ENCODE data around the gene WNT2B.

WNT2B gene

DNA sequence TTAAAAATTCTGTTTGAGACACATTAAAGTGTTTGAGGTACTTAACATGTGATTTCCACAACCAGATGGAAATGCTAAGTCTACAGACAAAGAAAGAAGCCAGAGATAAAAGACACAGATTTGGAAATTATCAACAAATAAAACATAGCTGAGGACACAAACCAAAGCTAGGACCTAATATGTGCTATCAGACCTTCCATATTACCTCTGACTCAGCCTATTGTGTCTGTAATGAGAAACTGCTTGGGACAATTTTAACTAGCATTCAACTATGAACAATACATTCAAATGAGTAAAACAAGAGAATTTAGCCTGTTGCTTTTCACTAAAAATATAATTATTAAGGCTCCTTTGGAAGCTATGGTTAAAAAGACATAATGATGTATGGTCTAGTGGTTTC lies 54.6 kb downstream of the WNT2B start:
- Mint-ChIP-seq H3K36me3 (peaks cover 6% of the 10 kb centered on the region), H3K27ac (no peak overlapping the region)
- no peak for ATAC-seq

GRCh38 chr1:112564081-112564480 lies 55.3 kb downstream of the WNT2B start:
- Mint-ChIP-seq H3K4me1 (no peaks in the 10 kb centered on the region), H3K9me3 (no peaks in the 10 kb centered on the region), H3K4me3 (no peak overlapping the region), H3K36me3 (peaks cover 6% of the 10 kb centered on the region), H3K27ac (no peak overlapping the region)
- DNase-seq (ENCODE audit: low spot score in 2 of 2) = no peak
- ATAC-seq = no peak

More for the DNA sequence above, 54.6 kb downstream of the WNT2B start:
- DNase-seq (ENCODE audit: low spot score in 2 of 2) = no peak
- Mint-ChIP-seq H3K9me3 (no peaks in the 10 kb centered on the region), H3K4me1 (no peaks in the 10 kb centered on the region), H3K4me3 (no peak overlapping the region)

GRCh38 chr1:112565800-112566199 lies 57.0 kb downstream of the WNT2B start:
- no peak overlapping the region for H3K4me3 Mint-ChIP-seq
- DNase-seq (ENCODE audit: low spot score in 2 of 2) (no peak), ATAC-seq (no peak)
- no peaks in the 10 kb centered on the region for H3K9me3 Mint-ChIP-seq
- no peaks in the 10 kb centered on the region for H3K4me1 Mint-ChIP-seq
- no peak overlapping the region for H3K27ac Mint-ChIP-seq
- H3K36me3 Mint-ChIP-seq = no peaks in the 10 kb centered on the region

GRCh38 chr1:112575154-112575804 lies 66.5 kb downstream of the WNT2B start:
- Mint-ChIP-seq H3K36me3 (peaks cover 41% of the 10 kb centered on the region), H3K9me3 (no peaks in the 10 kb centered on the region)

DNA sequence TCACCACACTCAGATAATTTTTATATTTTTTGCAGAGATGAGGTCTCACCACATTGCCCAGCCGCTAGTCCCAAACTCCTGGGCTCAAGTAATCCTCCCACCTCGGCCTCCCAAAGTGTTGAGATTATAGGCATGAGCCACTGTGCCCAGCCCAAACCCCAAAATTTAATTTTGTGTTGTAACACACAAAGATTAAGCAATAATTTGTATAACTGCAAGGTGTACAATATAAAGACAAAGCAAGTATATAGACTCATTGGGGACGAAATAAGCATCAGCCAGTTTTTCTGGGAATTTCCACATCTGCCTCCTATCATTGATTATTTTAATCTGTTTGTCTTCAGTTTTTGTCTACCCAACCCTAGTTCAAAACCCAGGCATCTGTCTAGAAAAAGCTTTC lies 67.5 kb downstream of the WNT2B start:
- Mint-ChIP-seq H3K27ac (no peak overlapping the region), H3K9me3 (no peaks in the 10 kb centered on the region), H3K36me3 (peaks cover 42% of the 10 kb centered on the region), H3K4me3 (no peak overlapping the region), H3K4me1 (no peaks in the 10 kb centered on the region)
- no peak for ATAC-seq
- no peak for DNase-seq (ENCODE audit: low spot score in 2 of 2)

More at GRCh38 chr1:112575154-112575804, 66.5 kb downstream of the WNT2B start:
- ATAC-seq (no peak), DNase-seq (ENCODE audit: low spot score in 2 of 2) (no peak)
- no peak overlapping the region for H3K4me3 Mint-ChIP-seq
- H3K4me1 Mint-ChIP-seq = no peaks in the 10 kb centered on the region
- no peak overlapping the region for H3K27ac Mint-ChIP-seq

Data from stimulated activated effector memory CD8-positive, alpha-beta T cell treated with anti-CD3 and anti-CD28 coated beads, Interleukin-12 subunit alpha, Interleukin-12 subunit beta, amount 100 ng/mL, for 72 hours (primary cell).